ENCODE data around the gene ADRA2B.
"Not testable (repeated sequence)": the region's sequence is repeated elsewhere in the genome, so short reads cannot be mapped to it uniquely, and the experiment has no call there.

ADRA2B gene

GRCh38 chr2:96116424-96116878 is at the start of gene ADRA2B:
Gene ADRA2B (minus strand): TSS chr2:96116571. CDS start chr2:96116149, 422 bp downstream.
- no peak for FAIRE-seq

- no peak for FAIRE-seq
These were observed 48.3 kb upstream of the ADRA2B start for GRCh38 chr2:96164459-96165184.

- no peak for FAIRE-seq
These were observed 47.5 kb upstream of the ADRA2B start for GRCh38 chr2:96163768-96164429.

GRCh38 chr2:96163415-96163767 is 47.0 kb upstream of the ADRA2B start:
- no peak for FAIRE-seq

- no peak for FAIRE-seq
These were observed 45.5 kb upstream of the ADRA2B start for GRCh38 chr2:96161898-96162297.

- not testable (repeated sequence) for FAIRE-seq
These were observed 44.0 kb upstream of the ADRA2B start for GRCh38 chr2:96160366-96160765.

- no peak for FAIRE-seq
These were observed 42.9 kb upstream of the ADRA2B start for GRCh38 chr2:96159084-96159830.

GRCh38 chr2:96158554-96158940 is 42.2 kb upstream of the ADRA2B start:
- FAIRE-seq, result no peak

GRCh38 chr2:96157649-96158553 is 41.5 kb upstream of the ADRA2B start:
- no peak for FAIRE-seq

- FAIRE-seq, result no peak
These were observed 40.7 kb upstream of the ADRA2B start for GRCh38 chr2:96156926-96157648.

- FAIRE-seq, result no peak
These were observed 39.8 kb upstream of the ADRA2B start for GRCh38 chr2:96156011-96156820.

- FAIRE-seq, result no peak
These were observed 38.4 kb upstream of the ADRA2B start for GRCh38 chr2:96154506-96155380.

GRCh38 chr2:96153991-96154431 is 37.6 kb upstream of the ADRA2B start:
- FAIRE-seq, result no peak

GRCh38 chr2:96153291-96153713 is 36.9 kb upstream of the ADRA2B start:
- FAIRE-seq, result no peak

GRCh38 chr2:96152304-96153161 is 36.2 kb upstream of the ADRA2B start:
- no peak for FAIRE-seq

GRCh38 chr2:96151595-96152303 is 35.4 kb upstream of the ADRA2B start:
- FAIRE-seq, result no peak

GRCh38 chr2:96150791-96151594 is 34.6 kb upstream of the ADRA2B start:
- no peak for FAIRE-seq
